Uterus (tissue), 4 donors: ENCODE measurements around the gene SOCS6. TPM values are rescaled to one million over a fixed set of nuclear protein-coding genes. Genes with fewer than 3 reads are reported as not detected.
"Not testable (repeated sequence)": the region's sequence is repeated elsewhere in the genome, so short reads cannot be mapped to it uniquely, and the experiment has no call there.

Source experiments
- DNase-seq, 2 donors: peaks; one replicate each; pipeline ENCODE4 v3.0.0-alpha.2; 2019 to 2020
- H3K27ac ChIP-seq, 2 donors: fragments of 200-600 bp; sonication (generic); 1 replicate in 1 of 2; 2 replicates in 1 of 2; pipeline ENCODE4 v1.5.1; 2016 to 2018
- H3K27me3 ChIP-seq, 2 donors: fragments of 200-600 bp; sonication (generic); one replicate each; pipeline ENCODE4 v1.5.1; 2018 to 2019; ENCODE audit warnings: control low read depth in 1 of 2
- H3K36me3 ChIP-seq, 2 donors: fragments of 200-600 bp; sonication (generic); one replicate each; pipeline ENCODE4 v1.5.1; 2019; ENCODE audit warnings: control low read depth in 1 of 2
- H3K4me1 ChIP-seq, 2 donors: fragments of 200-600 bp; sonication (generic); one replicate each; pipeline ENCODE4 v1.5.1; 2018 to 2019; ENCODE audit warnings: control low read depth in 1 of 2
- H3K4me3 ChIP-seq, 2 donors: fragments of 200-600 bp; sonication (generic); 1 replicate in 1 of 2; 2 replicates in 1 of 2; pipeline ENCODE4 v1.5.1; 2018 to 2019; ENCODE audit warnings: mild to moderate bottlenecking in 1 of 2
- H3K9me3 ChIP-seq, 2 donors: fragments of 200-600 bp; sonication (generic); one replicate each; pipeline ENCODE4 v1.5.1; 2019; ENCODE audit warnings: control low read depth in 1 of 2
- CTCF ChIP-seq, 4 experiments: fragments of 200-600 bp in 2 of 4; fragments of 450-650 bp in 2 of 4; sonication (generic) in 2 of 4; IDR thresholded peaks; one replicate each; pipeline ENCODE4 v1.5.1; 2016 to 2019; ENCODE audit warnings: antibody characterized with exemption in 4 of 4, mild to moderate bottlenecking in 2 of 4, moderate library complexity in 1 of 4
- POLR2A ChIP-seq, 2 donors: fragments of 450-650 bp; IDR thresholded peaks; one replicate each; pipeline ENCODE4 v1.6.1; 2016; ENCODE audit warnings: antibody characterized with exemption in 2 of 2, mild to moderate bottlenecking in 1 of 2, moderate library complexity in 1 of 2
- intact Hi-C: fragments of 100-400 bp; cut with DNase I; formaldehyde crosslinking; loops from one replicate; pipeline ENCODE4 v1.15.1; 2023; ENCODE audit warnings: low total_unique reads
- total RNA-seq, 4 donors: library from RNA; depleted of rRNA in 3 of 4; stranded (reverse); fragments of >200 nt in 3 of 4; gene quantifications; one replicate each; pipeline versions ENCODE4 v1.1.0 to v1.2.4, GENCODE V29; 2014 to 2023
- donor health status: DM: yes; HTN: yes; CAD: no.

SOCS6 gene
- total RNA-seq, 4 donors from 2014 or later, result 12.9 to 59.5 (median 19.9) TPM

GRCh38 chr18:70354080-70354479, 65.2 kb downstream of the SOCS6 start:
- Histone ChIP-seq H3K9me3 (no peaks in the 10 kb centered on the region), H3K4me3 (no peak overlapping the region), H3K27ac (no peak overlapping the region), H3K27me3 (no peaks in the 10 kb centered on the region), H3K4me1 (no peaks in the 10 kb centered on the region), H3K36me3 (no peaks in the 10 kb centered on the region)
- no peak for DNase-seq
- TF ChIP-seq CTCF (IDR thresholded peaks at IDR 0.05) (no peak), POLR2A (IDR thresholded peaks at IDR 0.05) (no peak)
- intact Hi-C loops, result no loop called here

GRCh38 chr18:70354771-70355170, 65.9 kb downstream of the SOCS6 start:
- Histone ChIP-seq H3K36me3 (no peaks in the 10 kb centered on the region), H3K27me3 (no peaks in the 10 kb centered on the region), H3K9me3 (no peaks in the 10 kb centered on the region), H3K27ac (no peak overlapping the region), H3K4me1 (no peaks in the 10 kb centered on the region), H3K4me3 (no peak overlapping the region)
- intact Hi-C loops, result no loop called here
- no peak for TF ChIP-seq POLR2A (IDR thresholded peaks at IDR 0.05)
- no peak for TF ChIP-seq CTCF (IDR thresholded peaks at IDR 0.05)
- no peak for DNase-seq

- Histone ChIP-seq H3K27me3 (no peaks in the 10 kb centered on the region), H3K4me1 (no peaks in the 10 kb centered on the region), H3K4me3 (no peak overlapping the region), H3K36me3 (no peaks in the 10 kb centered on the region), H3K9me3 (no peaks in the 10 kb centered on the region), H3K27ac (no peak overlapping the region)
- DNase-seq, result no peak
- TF ChIP-seq POLR2A (IDR thresholded peaks at IDR 0.05), result no peak
- intact Hi-C loops, result no loop called here
These were observed 67.0 kb downstream of the SOCS6 start for GRCh38 chr18:70355620-70356385.

GRCh38 chr18:70358105-70358406, 69.2 kb downstream of the SOCS6 start:
- H3K27ac ChIP-seq, intact Hi-C loops, DNase-seq: not testable (repeated sequence)

GRCh38 chr18:70359071-70359470, 70.2 kb downstream of the SOCS6 start:
- H3K9me3 ChIP-seq, result no peaks in the 10 kb centered on the region
- no peak for DNase-seq
- H3K4me1 ChIP-seq, result no peaks in the 10 kb centered on the region
- intact Hi-C loops, result no loop called here
- H3K36me3 ChIP-seq, result no peaks in the 10 kb centered on the region
- no peak overlapping the region for H3K4me3 ChIP-seq
- TF ChIP-seq CTCF (IDR thresholded peaks at IDR 0.05), result no peak
- no peak for TF ChIP-seq POLR2A (IDR thresholded peaks at IDR 0.05)
- no peaks in the 10 kb centered on the region for H3K27me3 ChIP-seq
- H3K27ac ChIP-seq, result no peak overlapping the region

More at GRCh38 chr18:70358105-70358406, 69.2 kb downstream of the SOCS6 start:
- not testable (repeated sequence) for H3K4me3 ChIP-seq, H3K9me3 ChIP-seq, H3K4me1 ChIP-seq, H3K36me3 ChIP-seq, H3K27me3 ChIP-seq

GRCh38 chr18:70362258-70362657, 73.4 kb downstream of the SOCS6 start:
- H3K4me1 ChIP-seq, result no peaks in the 10 kb centered on the region
- DNase-seq, result no peak
- H3K27me3 ChIP-seq, result no peaks in the 10 kb centered on the region
- intact Hi-C loops, result no loop called here
- no peak for TF ChIP-seq POLR2A (IDR thresholded peaks at IDR 0.05)
- no peak for TF ChIP-seq CTCF (IDR thresholded peaks at IDR 0.05)
- H3K27ac ChIP-seq, result no peak overlapping the region
- H3K36me3 ChIP-seq, result no peaks in the 10 kb centered on the region
- H3K9me3 ChIP-seq, result no peaks in the 10 kb centered on the region
- no peak overlapping the region for H3K4me3 ChIP-seq
